SK-N-MC (cell line): ENCODE results near the gene PPARA.

Experiments
- DNase-seq: peaks from one replicate; pipeline ENCODE4 v3.0.0-alpha.2; 2011; ENCODE audit warnings: low read depth, low spot score
- H3K27ac ChIP-seq: fragments of 200-600 bp; sonication (generic); 2 replicates; pipeline ENCODE4 v1.5.1; 2016; ENCODE audit warnings: mixed run types
- H3K36me3 ChIP-seq: fragments of 200-600 bp; sonication (generic); 2 replicates; pipeline ENCODE4 v1.6.1; 2017; ENCODE audit warnings: antibody characterized with exemption, low read length, mixed read lengths; ENCODE audit not compliant: insufficient read depth
- H3K4me3 ChIP-seq: fragments of 200-600 bp; sonication (generic); 2 replicates; pipeline ENCODE4 v1.5.1; 2016
- H3K9ac ChIP-seq: fragments of 200-600 bp; sonication (generic); 2 replicates; pipeline ENCODE4 v1.8.0; 2017; ENCODE audit warnings: mixed run types, mixed read lengths; ENCODE audit not compliant: insufficient read length
- H3K9me3 ChIP-seq: fragments of 200-600 bp; sonication (generic); 2 replicates; pipeline ENCODE4 v1.6.1; 2017; ENCODE audit warnings: low read depth, mild to moderate bottlenecking, antibody characterized with exemption, low read length, moderate library complexity, mixed read lengths
- EZH2 ChIP-seq: fragments of 200-600 bp; sonication (generic); IDR thresholded peaks from one replicate; pipeline ENCODE4 v1.6.1; 2017; ENCODE audit warnings: antibody characterized with exemption
- FOXP2 ChIP-seq: optimal IDR thresholded peaks from 2 replicates; pipeline ENCODE3; 2011; ENCODE audit warnings: mild to moderate bottlenecking, moderate library complexity; ENCODE audit not compliant: insufficient read depth; ENCODE audit errors: extremely low read length, control extremely low read depth
- POLR2AphosphoS5 ChIP-seq: IDR thresholded peaks from 2 replicates; pipeline ENCODE4 v1.6.1; 2012; ENCODE audit warnings: mild to moderate bottlenecking, low read depth, low read length, borderline replicate concordance

PPARA gene

DNA sequence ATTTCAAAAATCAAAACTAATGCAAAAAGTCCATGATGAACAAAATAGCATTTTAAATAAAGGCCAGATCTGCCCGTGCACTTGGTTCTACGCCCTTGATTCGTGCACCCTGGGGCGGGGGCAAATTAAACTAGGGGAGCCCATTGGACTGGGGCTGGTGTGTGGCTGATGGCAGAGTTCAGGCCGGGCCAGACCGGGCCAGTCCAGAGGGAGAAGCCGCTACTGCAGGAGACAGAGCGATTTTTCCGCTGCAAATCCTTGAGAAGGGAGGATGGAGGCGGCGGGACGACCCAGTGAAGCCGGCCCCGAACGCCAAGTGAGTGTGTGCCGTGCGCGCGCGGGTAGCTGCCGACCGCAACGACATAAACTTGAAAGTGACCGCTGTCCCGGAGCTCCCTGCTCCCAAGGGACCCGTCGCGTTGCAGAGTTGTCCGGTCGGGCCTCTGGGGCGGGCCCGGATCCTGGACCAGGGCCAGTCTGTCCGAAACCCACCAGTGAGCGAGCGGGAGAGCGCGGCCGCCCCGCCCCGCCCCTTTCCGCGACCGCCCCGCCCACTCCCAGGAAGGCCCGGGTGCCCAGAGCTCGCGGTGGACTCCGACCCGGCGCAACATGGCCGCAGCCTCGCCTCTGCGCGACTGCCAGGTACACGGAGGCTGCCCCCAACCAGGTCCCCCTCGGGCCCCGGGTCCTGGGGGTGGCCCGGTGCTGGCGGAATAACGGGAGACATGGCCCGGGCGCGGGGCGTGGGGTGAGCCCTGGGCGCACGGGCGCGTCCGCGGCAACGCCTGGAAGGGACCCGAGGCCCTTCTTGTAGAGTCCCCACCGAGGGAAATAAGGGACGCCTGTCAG is 117.3 kb downstream of the PPARA start, which contains the start of gene TTC38:
Gene TTC38, plus strand, starts transcription at position 578 of the 849 bp plus-strand sequence. Its CDS starts 32 bp downstream, at position 610.
- peak within 1 kb of the TSS; percentile 74 for H3K4me3 ChIP-seq

DNA sequence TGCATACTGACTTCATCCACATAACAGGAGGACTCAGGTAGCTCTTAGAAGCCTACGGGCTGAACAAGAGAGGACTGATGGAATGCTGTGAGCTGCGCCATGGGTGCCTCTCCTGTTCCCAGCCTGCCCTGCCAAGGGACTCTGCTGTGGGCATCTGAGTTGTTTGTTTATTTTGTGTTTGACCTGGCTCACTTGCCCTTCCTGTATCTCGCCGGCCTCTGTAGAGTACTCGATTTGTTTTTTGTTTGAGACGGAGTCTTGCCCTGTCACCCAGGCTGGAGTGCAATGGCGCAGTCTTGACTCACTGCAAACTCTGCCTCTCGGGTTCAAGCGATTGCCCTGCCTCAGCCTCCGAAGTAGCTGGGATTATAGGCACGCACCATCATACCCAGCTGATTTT is 119.2 kb downstream of the PPARA start:
- no peak overlapping the region for H3K27ac ChIP-seq
- DNase-seq, result no peak
- H3K9me3 ChIP-seq, result no peaks in the 10 kb centered on the region
- no peak overlapping the region for H3K4me3 ChIP-seq
- no peak for TF ChIP-seq FOXP2
- TF ChIP-seq EZH2, result no peak
- no peak for TF ChIP-seq POLR2AphosphoS5
- H3K36me3 ChIP-seq, result no peaks in the 10 kb centered on the region
- H3K9ac ChIP-seq, result no peak overlapping the region

More for the DNA sequence above, 117.3 kb downstream of the PPARA start, which contains the start of gene TTC38:
- no peaks in the 10 kb centered on the region for H3K9me3 ChIP-seq
- TF ChIP-seq FOXP2 (no peak), EZH2 (no peak), POLR2AphosphoS5 (peak; percentile 33; the same call in 1 of the 2 replicates)
- no peak for DNase-seq
- H3K9ac ChIP-seq, result peak within 1 kb of the TSS; percentile 59
- no peaks in the 10 kb centered on the region for H3K36me3 ChIP-seq
- H3K27ac ChIP-seq, result no peak within 1 kb of the TSS

DNA sequence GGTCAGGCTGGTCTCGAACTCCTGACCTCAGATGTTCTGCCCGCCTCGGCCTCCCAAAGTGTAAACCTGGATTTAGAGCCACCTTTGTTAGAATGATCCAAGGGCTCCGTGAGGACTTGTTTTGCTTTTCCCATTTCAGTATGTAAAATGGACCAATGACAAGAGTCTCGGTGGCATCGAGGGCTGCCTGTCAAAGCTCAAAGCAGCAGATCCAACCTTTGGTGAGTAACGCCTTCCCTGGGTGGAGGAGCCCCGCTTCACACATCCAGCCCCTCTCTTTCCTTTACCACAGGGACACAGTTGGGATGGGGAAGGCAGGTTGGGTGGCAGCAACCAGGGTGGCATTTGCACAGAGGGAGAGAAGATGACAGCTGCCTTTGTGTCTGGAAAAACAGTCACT is 121.9 kb downstream of the PPARA start:
- Histone ChIP-seq H3K27ac (no peak overlapping the region), H3K9ac (no peak overlapping the region), H3K9me3 (no peaks in the 10 kb centered on the region), H3K4me3 (no peak overlapping the region), H3K36me3 (peaks cover 8% of the 10 kb centered on the region)
- DNase-seq, result no peak
- TF ChIP-seq FOXP2, result no peak
- no peak for TF ChIP-seq POLR2AphosphoS5
- TF ChIP-seq EZH2, result no peak

DNA sequence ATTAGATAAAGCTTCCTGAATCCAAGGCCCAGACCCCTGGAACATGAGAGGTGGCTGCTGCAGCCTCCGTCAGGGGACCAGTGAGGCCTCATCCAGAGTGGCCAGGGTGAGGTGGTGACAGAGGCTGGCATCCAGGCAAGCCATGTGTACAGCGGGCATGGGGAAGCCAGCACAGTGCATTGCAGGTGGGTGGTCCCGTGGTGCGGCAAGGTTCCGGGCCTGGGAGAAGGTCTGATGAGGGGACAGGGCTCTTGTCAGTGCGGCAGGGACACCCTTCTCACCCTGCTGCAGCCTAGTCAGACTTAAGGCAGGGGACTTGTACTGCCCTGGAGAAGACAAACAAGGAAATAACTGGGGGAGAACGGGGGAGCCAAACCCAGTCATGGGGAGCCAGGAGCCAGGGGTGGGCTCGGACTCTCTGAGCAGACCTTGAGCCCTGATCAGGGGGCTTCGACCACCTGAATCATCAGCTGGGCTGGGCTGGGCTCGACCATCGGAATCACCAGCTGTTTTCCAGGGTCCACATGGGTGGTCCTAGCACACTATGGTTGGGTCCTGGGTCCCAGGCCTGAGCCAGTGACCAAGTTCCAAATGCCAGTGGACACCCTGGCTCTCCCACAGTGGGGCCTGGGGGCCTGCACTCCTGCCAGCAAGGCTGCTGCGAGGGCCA is 122.6 kb downstream of the PPARA start:
- Histone ChIP-seq H3K27ac (no peak overlapping the region), H3K9me3 (no peaks in the 10 kb centered on the region), H3K9ac (no peak overlapping the region), H3K36me3 (peaks cover 8% of the 10 kb centered on the region), H3K4me3 (no peak overlapping the region)
- DNase-seq, result no peak
- TF ChIP-seq POLR2AphosphoS5 (no peak), FOXP2 (no peak), EZH2 (no peak)

DNA sequence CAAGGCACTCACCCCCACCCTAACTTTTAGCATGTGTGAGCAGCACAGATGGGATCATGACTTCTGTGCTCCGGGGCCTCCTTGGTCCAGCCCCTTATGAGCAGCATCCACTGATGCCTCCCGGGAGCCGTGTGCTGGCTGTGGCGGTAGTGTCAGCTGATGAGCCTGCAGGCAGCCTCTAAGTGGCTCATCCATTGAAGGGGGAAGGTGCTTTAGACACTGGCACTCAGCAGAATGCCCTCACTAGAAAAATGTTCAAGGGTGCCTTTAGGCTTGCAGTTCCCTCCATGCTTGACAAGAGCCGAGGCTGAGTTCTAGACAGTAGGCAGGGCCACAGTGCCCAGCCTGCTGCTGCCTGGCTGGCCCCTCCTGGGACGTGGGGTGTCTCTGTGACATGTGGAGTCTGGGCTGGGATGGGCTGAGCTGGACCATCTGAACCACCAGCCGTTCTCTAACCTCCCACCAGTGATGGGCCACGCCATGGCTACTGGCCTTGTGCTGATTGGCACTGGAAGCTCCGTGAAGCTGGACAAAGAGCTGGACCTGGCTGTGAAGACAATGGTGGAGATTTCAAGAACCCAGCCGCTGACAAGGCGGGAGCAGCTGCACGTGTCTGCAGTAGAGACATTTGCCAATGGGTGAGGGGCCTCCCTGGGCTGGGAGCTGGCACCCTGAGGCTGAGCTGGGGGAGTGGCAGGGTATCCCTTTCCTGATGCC is 123.3 kb downstream of the PPARA start:
- H3K9ac ChIP-seq, result no peak overlapping the region
- no peak for TF ChIP-seq EZH2
- DNase-seq, result no peak
- peaks cover 8% of the 10 kb centered on the region for H3K36me3 ChIP-seq
- no peaks in the 10 kb centered on the region for H3K9me3 ChIP-seq
- H3K27ac ChIP-seq, result no peak overlapping the region
- H3K4me3 ChIP-seq, result no peak overlapping the region

DNA sequence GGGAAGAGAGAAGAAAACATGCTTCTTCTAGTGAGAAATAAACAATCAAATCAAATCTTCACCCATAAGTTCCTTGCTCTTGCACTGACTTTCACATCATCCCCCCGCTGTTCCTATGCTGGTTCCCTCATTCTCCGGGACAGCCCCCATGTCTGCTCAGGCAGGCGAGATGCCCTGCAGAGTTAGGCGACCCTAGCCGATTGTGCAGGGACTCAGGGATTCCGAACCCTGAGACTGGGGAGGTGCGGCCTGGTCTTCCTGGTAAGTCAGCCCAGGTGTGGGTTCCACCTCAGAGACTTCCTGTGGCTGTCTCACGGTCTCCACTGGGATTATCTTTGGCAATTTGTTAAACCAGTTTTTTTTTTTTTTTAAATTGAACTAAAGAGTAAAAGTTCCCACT is 124.1 kb downstream of the PPARA start:
- DNase-seq, result no peak
- H3K27ac ChIP-seq, result no peak overlapping the region
- peaks cover 8% of the 10 kb centered on the region for H3K36me3 ChIP-seq
- H3K4me3 ChIP-seq, result no peak overlapping the region
- TF ChIP-seq FOXP2 (no peak), POLR2AphosphoS5 (no peak), EZH2 (no peak)
- no peak overlapping the region for H3K9ac ChIP-seq
- no peaks in the 10 kb centered on the region for H3K9me3 ChIP-seq

DNA sequence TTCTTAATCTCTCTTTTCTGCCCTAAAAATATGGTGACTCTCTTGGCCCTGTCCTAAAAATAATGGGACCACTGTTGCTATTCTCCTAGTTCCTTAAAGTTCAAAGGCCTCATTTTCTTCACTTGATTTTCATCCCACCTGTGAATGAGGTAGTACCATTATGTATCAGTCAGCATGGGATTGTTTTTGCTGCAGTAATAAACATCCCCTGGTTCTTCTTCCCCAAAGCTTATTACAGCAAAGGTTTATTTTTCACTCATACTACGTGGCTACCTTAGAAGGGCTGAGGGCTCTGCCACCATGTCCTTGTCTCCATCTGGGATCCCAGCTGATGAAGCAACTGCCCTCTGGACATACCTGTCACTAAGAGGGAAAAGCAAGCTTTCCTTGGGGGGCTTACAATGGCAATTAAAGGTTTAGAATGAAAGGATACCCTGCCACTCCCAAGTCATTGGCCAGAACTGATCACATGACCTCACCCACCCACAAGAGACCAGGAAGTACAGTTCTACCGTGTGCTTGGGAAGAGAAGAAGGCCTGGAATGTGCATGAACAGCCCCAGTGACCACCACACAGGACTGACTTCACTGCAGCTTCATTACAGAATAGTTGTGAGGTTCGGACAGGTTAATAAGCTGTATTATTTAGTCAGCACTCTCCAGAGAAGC is 125.3 kb downstream of the PPARA start:
- no peaks in the 10 kb centered on the region for H3K9me3 ChIP-seq
- no peak overlapping the region for H3K9ac ChIP-seq
- H3K27ac ChIP-seq, result no peak overlapping the region
- no peak for DNase-seq
- peaks cover 8% of the 10 kb centered on the region for H3K36me3 ChIP-seq
- TF ChIP-seq EZH2, result no peak
- TF ChIP-seq POLR2AphosphoS5, result no peak
- no peak for TF ChIP-seq FOXP2
- H3K4me3 ChIP-seq, result no peak overlapping the region

DNA sequence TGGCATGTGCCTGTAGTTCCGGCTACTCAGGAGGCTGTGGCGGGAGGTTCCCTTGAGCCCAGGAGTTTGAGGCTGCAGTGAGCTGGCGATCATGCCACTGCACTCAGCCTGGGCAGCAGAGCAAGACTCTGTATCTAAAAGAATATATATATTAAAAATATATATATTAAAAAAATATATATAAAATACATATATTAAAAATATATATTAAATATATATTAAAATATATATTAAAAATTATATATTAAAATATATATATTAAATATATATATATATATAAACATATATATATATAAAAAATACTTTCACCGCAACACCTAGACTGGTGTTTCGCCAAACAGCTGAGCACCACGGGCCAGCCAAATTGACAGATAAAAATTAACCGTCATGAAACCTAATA is 126.2 kb downstream of the PPARA start:
- Histone ChIP-seq H3K9ac (no peak overlapping the region), H3K4me3 (no peak overlapping the region), H3K27ac (no peak overlapping the region), H3K9me3 (no peaks in the 10 kb centered on the region), H3K36me3 (peaks cover 8% of the 10 kb centered on the region)
- no peak for DNase-seq
- TF ChIP-seq EZH2 (no peak), POLR2AphosphoS5 (no peak), FOXP2 (no peak)
